GM12873 (cell line): ENCODE data around the gene SMYD3.

Experiments used
- TF ChIP-seq, protein P1 (sequence below): IDR thresholded peaks from 2 replicates; pipeline ENCODE4 v1.5.1; 2012; ENCODE audit warnings: low read depth, mild to moderate bottlenecking, moderate library complexity, low read length, control low read depth; ENCODE audit not compliant: insufficient read depth; ENCODE audit errors: missing control alignments

The SMYD3 gene

DNA sequence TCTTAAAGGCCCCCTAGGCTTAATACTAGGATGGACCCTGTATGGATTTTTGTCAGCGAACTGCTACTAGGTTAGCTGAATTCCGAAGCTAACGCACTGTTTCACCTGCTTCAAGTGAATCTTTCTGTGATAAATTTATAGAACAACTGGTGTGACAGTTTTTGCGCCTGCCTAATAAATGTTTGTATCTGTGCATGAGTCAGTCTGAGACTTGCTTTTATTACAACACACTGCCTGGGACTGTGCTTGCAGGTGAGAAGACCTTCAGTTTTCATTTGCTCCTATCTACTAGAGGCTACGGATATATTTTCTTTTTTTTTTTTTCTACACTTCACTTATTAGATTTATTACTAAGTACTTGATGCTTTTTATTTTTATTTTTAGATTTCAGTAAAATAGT lies 420.9 kb downstream of the SMYD3 start:
- TF ChIP-seq, protein P1, sequence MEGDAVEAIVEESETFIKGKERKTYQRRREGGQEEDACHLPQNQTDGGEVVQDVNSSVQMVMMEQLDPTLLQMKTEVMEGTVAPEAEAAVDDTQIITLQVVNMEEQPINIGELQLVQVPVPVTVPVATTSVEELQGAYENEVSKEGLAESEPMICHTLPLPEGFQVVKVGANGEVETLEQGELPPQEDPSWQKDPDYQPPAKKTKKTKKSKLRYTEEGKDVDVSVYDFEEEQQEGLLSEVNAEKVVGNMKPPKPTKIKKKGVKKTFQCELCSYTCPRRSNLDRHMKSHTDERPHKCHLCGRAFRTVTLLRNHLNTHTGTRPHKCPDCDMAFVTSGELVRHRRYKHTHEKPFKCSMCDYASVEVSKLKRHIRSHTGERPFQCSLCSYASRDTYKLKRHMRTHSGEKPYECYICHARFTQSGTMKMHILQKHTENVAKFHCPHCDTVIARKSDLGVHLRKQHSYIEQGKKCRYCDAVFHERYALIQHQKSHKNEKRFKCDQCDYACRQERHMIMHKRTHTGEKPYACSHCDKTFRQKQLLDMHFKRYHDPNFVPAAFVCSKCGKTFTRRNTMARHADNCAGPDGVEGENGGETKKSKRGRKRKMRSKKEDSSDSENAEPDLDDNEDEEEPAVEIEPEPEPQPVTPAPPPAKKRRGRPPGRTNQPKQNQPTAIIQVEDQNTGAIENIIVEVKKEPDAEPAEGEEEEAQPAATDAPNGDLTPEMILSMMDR = no peak

DNA sequence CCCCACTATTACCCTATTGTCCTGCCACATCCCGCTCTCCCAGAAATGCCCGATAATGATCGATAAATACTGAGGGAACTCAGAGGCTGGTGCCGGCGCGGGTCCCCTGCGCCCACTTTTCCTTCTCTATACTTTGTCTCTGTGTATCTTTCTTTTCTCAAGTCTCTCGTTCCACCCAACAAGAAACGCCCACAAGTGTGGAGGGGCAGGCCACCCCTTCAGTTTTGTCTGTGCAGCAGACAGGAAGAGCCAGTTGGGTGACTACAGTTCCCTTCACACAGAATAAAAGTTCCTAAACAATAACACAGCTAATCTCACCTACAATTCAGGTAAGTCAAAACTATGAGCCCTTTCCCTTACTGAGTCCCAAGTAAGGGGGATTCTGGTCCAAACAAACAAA lies 423.7 kb downstream of the SMYD3 start:
- TF ChIP-seq, protein P1 = no peak

DNA sequence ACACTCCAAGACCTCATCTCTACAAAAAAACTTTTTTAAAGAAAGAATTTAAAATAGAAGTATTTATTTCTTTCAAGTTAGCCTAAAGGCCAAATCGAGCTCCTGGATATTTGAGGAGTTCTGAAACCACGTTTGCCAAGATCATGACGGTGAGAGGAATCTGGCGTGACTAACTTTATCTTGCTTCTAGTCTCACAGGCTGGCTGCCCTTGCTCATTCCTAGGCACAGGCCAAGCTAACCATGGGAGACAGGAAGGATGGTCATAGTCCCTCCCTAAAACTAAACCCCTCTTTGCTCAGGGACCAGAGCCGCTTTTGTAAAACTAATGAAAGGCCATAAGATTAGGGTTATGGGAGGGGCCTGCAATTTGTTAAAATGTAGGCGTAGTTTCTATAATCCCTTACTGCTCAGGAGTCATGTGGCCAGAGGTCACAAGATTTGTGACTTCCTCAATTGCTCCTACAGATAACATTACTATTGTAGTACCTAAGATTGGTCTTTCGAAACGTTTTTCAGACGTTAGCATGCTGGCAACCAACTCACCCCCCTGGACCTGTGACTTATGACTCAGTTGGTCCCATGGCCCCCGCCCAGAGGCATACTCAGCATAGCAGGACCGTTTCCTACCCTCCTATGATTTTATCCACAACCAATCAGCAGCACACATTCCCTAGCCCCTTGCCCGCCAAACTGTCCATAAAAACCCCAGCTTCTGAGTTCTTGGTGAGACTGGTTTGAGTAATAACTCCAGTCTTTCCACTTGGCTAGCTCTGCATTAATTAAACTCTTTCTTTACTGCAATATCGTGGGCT lies 425.0 kb downstream of the SMYD3 start:
- TF ChIP-seq, protein P1 = no peak

DNA sequence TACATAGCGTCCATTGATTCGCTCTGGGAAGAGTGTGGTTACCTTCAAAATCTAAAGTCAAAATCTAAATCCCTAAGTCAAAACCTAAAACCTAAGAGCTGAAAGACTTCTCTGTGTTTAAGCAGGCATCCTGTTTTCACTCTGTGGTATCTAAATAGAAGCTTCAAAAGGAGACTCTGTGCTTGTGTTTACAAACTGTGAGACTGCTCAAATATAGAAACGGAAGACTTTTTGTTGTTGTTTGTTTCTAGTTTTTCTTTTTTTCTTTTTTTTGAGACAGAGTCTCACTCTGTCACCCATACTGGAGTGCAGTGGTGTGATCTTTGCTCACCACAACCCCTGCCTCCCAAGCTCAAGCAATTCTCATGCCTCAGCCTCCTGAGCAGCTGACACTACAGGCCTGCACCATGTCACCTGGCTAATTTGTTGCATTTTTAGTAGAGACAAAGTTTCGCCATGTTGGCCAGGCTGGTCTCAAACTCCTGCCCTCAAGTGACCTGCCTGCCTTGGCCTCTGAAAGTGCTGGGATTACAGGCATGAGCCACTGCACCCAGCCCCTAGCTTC lies 425.9 kb downstream of the SMYD3 start:
- TF ChIP-seq, protein P1 = no peak

DNA sequence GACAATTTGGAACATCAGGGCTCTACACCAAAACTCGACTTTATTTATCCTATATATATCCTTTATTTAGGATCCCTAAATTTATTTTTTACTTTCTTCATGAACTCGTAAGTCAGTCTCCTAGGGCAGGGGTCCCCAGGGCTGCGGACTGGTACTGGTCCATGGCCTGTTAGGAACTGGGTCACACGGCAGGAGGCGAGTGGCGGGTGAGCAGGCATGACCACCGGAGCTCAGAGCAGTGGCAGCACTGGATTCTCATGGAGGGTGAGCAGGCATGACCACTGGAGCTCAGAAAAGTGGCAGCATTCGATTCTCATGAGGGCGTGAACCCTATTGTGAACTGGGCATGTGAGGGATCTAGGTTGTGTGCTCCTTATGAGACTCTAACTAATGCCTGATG lies 427.0 kb downstream of the SMYD3 start:
- TF ChIP-seq, protein P1 = no peak

DNA sequence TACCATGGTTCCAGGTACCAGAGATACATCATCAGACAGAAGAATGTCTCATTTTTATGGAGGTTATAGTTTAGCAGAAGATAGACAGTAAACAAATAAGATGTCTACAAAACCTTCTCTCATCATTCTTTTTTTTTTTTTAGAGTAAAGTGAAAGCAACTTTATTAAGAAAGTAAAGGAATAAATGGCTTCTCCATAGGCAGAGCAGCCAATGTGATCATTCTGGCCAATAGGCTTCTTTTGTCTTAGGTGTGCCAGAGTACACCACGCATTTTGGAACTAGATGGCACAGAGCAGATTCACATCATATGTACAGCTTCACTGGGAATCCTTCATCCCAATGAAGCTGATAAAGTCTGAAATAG lies 428.2 kb downstream of the SMYD3 start:
- TF ChIP-seq, protein P1 = no peak

DNA sequence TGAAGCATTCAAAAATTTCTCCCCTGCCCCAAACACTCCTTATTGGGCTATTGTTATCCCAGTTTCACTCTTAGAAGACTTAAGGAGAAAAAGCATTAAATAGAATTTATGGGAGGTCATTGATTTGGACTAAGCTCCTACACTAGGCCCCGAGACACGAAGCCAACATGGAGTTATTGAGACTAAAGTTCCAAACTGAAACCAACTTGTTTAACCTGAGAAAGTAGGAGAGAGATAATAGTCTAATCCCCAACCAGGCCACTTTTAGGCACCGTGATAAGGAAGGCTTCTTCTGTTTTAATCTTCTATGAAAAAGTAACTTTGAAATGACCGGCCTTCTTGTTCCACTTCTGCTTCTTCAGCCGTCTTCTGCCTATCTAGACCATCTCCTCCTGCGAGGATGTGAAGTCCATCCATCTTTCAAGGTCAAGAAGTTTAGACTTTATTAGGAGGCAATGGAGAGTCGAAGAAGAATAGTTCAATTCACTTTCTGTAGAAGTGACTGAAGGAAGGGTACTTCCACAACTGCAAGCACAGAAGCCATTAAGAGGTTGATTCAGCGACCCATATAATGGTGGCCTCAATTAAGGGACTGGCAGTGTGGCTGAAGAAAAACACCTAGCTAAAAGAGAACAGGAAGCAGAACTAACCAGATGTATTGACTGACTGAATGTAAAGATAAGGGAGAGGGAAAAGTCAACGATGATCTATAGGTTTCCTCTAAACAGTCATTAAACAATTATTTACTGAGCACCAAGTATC lies 428.8 kb downstream of the SMYD3 start:
- TF ChIP-seq, protein P1 = no peak
